Tibial artery (tissue), 4 donors: ENCODE results near the gene TMTC1.

ENCODE experiments used
- DNase-seq, 2 donors: peaks; one replicate each; pipeline ENCODE4 v3.0.0-alpha.2; 2019
- H3K27ac ChIP-seq, 2 donors: fragments of 200-600 bp; sonication (generic) in 1 of 2; 1 replicate in 1 of 2; 2 replicates in 1 of 2; pipeline ENCODE4 v1.5.1; 2018 to 2019; ENCODE audit warnings: mild to moderate bottlenecking in 1 of 2
- H3K27me3 ChIP-seq, 2 donors: fragments of 200-600 bp; sonication (generic) in 1 of 2; one replicate each; pipeline versions ENCODE4 v1.5.1 to v1.6.0; 2016 to 2019
- H3K36me3 ChIP-seq, 3 donors: fragments of 200-600 bp; sonication (generic) in 2 of 3; one replicate each; pipeline ENCODE4 v1.5.1; 2016 to 2019; ENCODE audit warnings: mild to moderate bottlenecking in 2 of 3
- H3K4me1 ChIP-seq, 4 donors: fragments of 200-600 bp; sonication (generic) in 2 of 4; 1 replicate in 3 of 4; 2 replicates in 1 of 4; pipeline ENCODE4 v1.5.1; 2016 to 2019
- H3K4me3 ChIP-seq, 2 donors: fragments of 200-600 bp; sonication (generic) in 1 of 2; 1 replicate in 1 of 2; 2 replicates in 1 of 2; pipeline ENCODE4 v1.5.1; 2018 to 2019; ENCODE audit warnings: mild to moderate bottlenecking in 2 of 2
- H3K9me3 ChIP-seq, 3 donors: fragments of 200-600 bp; sonication (generic) in 1 of 3; one replicate each; pipeline ENCODE4 v1.5.1; 2016 to 2019
- intact Hi-C: fragments of 100-400 bp; cut with DNase I; formaldehyde crosslinking; loops from one replicate; pipeline ENCODE4 v1.15.0; 2023; ENCODE audit warnings: low total_unique reads
- TF ChIP-seq, protein P1 (sequence below), 2 experiments: fragments of 200-600 bp in 1 of 2; fragments of 450-650 bp in 1 of 2; IDR thresholded peaks; one replicate each; pipeline ENCODE4 v1.5.1; 2017 to 2019; ENCODE audit warnings: antibody characterized with exemption in 2 of 2, mild to moderate bottlenecking in 1 of 2, moderate library complexity in 1 of 2

The TMTC1 gene

DNA sequence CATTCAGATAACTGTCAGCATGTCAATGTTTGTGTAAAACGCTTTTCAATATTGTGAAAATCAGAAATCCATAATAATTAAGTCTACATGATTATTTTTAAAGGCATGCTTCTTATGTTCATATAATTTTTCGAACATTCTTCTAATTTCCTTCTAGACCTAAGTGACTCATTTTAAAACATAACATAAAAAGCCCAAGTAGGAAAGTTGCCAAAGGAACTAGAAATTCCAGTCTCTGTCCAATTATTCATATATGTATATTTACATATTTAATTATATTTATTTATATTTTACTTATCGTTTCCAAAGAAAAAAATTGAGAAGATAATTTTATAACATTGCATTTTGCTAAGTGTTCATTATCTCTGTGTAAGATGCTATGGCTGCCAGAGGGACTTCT lies 110.4 kb downstream of the TMTC1 start:
- H3K4me1 ChIP-seq, result peaks cover 0 to 55% (median 14%) of the 10 kb centered on the region in 4 donors
- H3K36me3 ChIP-seq, result no peaks in the 10 kb centered on the region
- H3K27me3 ChIP-seq, result no peaks in the 10 kb centered on the region
- H3K4me3 ChIP-seq, result no peak overlapping the region
- DNase-seq, result no peak
- TF ChIP-seq, protein P1, sequence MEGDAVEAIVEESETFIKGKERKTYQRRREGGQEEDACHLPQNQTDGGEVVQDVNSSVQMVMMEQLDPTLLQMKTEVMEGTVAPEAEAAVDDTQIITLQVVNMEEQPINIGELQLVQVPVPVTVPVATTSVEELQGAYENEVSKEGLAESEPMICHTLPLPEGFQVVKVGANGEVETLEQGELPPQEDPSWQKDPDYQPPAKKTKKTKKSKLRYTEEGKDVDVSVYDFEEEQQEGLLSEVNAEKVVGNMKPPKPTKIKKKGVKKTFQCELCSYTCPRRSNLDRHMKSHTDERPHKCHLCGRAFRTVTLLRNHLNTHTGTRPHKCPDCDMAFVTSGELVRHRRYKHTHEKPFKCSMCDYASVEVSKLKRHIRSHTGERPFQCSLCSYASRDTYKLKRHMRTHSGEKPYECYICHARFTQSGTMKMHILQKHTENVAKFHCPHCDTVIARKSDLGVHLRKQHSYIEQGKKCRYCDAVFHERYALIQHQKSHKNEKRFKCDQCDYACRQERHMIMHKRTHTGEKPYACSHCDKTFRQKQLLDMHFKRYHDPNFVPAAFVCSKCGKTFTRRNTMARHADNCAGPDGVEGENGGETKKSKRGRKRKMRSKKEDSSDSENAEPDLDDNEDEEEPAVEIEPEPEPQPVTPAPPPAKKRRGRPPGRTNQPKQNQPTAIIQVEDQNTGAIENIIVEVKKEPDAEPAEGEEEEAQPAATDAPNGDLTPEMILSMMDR (IDR thresholded peaks at IDR 0.05), result no peak
- no peaks in the 10 kb centered on the region for H3K9me3 ChIP-seq
- intact Hi-C loops, result no loop called here
- H3K27ac ChIP-seq, result no peak overlapping the region

DNA sequence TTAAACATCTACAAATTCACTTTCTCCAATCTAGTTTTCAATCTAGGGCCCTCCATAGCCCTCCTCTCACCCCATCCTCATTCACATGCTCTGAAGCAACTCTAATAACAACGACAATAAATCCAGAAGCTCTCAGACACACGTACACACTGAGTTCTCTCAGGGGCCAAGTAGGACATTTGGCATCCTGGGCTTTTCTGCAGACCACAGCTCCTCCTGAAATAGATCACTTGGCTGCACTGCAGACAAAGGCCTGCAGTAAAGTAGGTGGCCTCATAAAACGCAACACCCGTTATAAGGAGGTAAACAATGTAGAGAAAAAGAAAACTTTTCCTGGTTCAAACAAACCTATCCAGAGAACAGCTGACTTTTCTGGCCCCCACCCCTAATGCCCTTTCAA lies 111.2 kb downstream of the TMTC1 start:
- no peak overlapping the region for H3K27ac ChIP-seq
- intact Hi-C loops, result no loop called here
- H3K4me3 ChIP-seq, result no peak overlapping the region
- TF ChIP-seq, protein P1 (IDR thresholded peaks at IDR 0.05), result no peak
- DNase-seq, result no peak
- no peaks in the 10 kb centered on the region for H3K27me3 ChIP-seq
- no peaks in the 10 kb centered on the region for H3K36me3 ChIP-seq
- no peaks in the 10 kb centered on the region for H3K9me3 ChIP-seq
- peaks cover 0 to 52% (median 14%) of the 10 kb centered on the region in 4 donors for H3K4me1 ChIP-seq

GRCh38 chr12:29671742-29672141 lies 112.0 kb downstream of the TMTC1 start:
- Histone ChIP-seq H3K36me3 (no peaks in the 10 kb centered on the region), H3K9me3 (no peaks in the 10 kb centered on the region), H3K4me3 (no peak overlapping the region), H3K4me1 (peaks cover 0 to 43% (median 11%) of the 10 kb centered on the region in 4 donors), H3K27ac (no peak overlapping the region), H3K27me3 (no peaks in the 10 kb centered on the region)
- DNase-seq, result no peak
- intact Hi-C loops, result no loop called here
- TF ChIP-seq, protein P1 (IDR thresholded peaks at IDR 0.05), result no peak

DNA sequence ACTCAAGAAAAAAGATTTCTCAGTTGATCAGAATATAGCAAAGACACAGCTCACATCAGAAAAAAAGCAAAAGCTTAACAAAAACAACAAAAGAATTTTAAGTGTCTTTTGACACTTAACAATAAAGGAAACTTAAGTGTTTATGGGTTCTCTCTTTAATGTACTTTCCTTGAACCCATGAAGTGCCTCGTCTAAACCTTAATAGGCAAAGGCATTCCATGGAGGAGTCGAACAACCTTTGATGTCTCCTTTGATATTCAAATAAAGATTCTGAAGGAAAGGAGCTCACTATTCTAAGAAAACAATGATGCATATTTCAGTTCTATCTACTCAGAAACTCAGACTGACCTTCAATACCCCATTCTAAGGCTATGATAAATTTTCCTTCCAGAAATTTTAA lies 116.7 kb downstream of the TMTC1 start:
- H3K4me3 ChIP-seq, result no peak overlapping the region
- no peaks in the 10 kb centered on the region for H3K27me3 ChIP-seq
- intact Hi-C loops, result no loop called here
- H3K4me1 ChIP-seq, result peaks cover 0 to 16% (median 0%) of the 10 kb centered on the region in 4 donors
- DNase-seq, result no peak
- H3K36me3 ChIP-seq, result no peaks in the 10 kb centered on the region
- no peaks in the 10 kb centered on the region for H3K9me3 ChIP-seq
- no peak overlapping the region for H3K27ac ChIP-seq
- TF ChIP-seq, protein P1 (IDR thresholded peaks at IDR 0.05), result no peak

GRCh38 chr12:29665107-29665506 lies 118.6 kb downstream of the TMTC1 start:
- TF ChIP-seq, protein P1 (IDR thresholded peaks at IDR 0.05), result no peak
- Histone ChIP-seq H3K9me3 (no peaks in the 10 kb centered on the region), H3K36me3 (peaks cover 0 to 2% (median 0%) of the 10 kb centered on the region in 3 donors), H3K4me3 (no peak overlapping the region), H3K27me3 (no peaks in the 10 kb centered on the region), H3K4me1 (peaks cover 0 to 27% (median 0%) of the 10 kb centered on the region in 4 donors), H3K27ac (no peak overlapping the region)
- intact Hi-C loops, result no loop called here
- DNase-seq, result no peak
